Smooth muscle cell of the brain vasculature (primary cell): ENCODE results near the gene H1-8.
"Not testable (repeated sequence)": the region's sequence is repeated elsewhere in the genome, so short reads cannot be mapped to it uniquely, and the experiment has no call there.

Source experiments
- DNase-seq: peaks from one replicate; pipeline ENCODE4 v3.0.0-alpha.2; 2012; ENCODE audit warnings: low read depth, low spot score

Gene H1-8

DNA sequence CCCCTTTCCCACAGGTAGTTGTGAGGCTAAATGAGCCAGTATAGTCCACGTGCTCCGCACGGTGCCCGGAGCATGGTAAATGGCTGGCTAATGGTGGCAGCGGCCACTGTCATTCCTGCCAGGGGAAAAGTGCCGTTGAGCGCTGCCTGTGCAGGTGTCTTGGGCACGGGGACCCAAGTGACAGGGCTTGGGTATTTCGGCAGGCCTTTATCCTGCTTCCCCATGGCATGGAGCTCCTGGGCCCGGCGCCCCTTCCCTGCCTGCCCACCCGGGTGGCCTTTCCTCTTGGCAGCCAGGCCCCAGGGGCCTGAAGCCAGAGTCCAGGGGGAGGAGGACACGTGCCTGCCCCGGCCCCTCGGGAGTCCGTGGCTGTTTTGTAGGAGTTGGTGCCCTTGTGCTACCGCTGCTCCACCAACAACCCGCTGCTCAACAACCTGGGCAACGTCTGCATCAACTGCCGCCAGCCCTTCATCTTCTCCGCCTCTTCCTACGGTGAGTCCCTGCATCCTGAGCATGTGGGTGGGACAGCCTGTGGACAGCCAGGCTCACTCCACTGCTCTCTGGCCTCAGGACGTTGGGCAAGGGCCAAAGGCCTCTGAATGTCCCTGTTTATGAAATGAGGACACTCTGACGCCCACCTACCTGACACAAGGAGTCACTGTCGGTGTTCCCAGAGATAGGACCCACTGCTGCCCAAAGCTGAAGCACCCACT, 27.7 kb upstream of the H1-8 start:
- DNase-seq: not testable (repeated sequence)

GRCh38 chr3:129515821-129516432, 27.0 kb upstream of the H1-8 start:
- DNase-seq: not testable (repeated sequence)

DNA sequence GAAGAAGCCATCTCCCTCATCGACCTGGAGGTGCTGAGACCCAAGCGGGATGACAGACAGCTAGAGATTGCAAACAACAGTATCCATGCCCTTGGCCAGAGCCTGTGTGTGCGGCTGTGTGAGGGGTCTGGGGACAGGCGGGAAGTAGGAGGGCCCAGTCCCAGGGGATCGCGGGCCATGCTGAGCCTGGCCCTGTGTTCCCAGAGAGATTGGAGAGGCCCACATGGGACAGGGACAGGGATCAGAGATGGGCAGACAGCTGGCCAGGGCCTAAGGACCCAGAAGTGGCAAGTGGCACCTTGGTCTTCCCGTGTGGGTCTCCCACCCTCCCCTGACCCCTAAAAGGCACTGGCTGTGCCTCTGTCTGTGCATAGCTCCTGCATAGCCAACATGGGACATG, 25.5 kb upstream of the H1-8 start:
- no peak for DNase-seq

DNA sequence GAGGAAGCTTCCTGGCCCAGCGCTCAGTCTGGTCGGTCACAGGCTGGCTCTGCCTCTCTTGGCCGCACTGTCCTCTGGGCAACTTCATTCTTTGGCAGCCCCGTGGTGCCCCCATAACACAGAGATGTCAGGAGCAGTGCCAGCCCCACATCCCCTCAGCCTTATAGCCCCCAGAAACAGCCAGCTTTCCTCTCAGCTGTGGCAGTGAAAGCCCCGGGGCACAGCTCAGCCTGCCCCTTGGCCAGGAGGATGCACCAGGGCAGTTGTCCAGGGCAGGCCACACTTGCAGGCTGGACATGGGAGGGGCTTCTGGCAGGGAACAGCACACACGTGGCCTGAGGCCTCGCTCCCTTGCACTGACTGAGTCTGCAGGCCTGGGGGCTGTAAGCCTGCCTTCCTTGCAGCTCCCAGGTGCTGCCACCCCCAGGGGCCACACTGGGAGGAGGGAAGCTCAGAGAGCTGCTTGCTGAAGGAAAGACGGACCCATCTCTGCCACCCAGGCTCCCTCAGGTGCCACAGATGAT, 24.9 kb upstream of the H1-8 start:
- no peak for DNase-seq

- DNase-seq: no peak
Measured at GRCh38 chr3:129518581-129518980, 24.4 kb upstream of the H1-8 start.

DNA sequence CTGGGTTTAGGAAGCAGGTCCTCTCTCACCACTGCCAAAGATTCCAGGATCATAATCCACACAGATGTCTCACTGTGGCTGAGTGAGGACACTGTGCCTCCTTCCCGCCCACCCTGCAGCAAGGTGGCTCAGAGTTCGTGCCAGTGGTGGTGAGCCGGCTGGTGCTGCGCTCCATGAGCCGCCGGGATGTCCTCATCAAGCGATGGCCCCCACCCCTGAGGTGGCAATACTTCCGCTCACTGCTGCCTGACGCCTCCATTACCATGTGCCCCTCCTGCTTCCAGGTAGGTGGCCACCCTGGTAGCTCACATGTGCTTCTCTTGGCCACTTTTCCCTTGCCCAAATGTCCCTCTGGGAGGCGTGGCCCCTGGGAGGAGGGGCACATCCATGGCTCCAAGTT, 23.5 kb upstream of the H1-8 start:
- no peak for DNase-seq

DNA sequence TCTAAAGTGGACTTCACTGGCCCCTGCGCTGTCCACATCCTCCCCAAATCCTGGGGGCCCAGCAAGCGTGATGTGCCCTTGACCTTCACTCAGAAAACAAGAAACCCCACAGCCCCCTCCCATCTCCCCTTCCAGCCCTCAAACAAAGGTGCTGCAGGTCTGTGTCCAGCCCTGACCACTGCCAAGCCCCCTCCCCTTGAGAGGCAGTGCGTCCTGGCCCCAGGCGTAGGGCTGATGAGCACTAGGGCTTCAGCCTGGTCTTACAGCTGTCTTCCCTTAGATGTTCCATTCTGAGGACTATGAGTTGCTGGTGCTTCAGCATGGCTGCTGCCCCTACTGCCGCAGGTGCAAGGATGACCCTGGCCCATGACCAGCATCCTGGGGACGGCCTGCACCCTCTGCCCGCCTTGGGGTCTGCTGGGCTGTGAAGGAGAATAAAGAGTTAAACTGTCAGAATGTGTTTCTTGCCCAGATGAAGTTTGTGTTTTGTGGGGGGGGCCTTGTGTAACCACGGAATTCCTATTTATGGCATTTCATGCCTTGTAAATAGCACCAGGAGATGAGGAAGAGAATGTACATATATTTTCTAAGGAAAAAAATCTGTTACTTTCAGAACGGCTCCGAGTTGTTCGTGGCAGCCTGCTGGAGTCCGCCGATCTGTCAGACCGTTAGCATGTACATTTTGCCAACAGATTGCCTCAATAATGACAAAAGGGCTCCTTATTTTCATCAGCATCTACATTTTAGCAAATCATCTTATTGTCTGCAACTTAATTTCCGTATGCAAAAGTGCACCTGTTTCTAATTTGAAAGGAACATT, 22.9 kb upstream of the H1-8 start:
- no peak for DNase-seq

DNA sequence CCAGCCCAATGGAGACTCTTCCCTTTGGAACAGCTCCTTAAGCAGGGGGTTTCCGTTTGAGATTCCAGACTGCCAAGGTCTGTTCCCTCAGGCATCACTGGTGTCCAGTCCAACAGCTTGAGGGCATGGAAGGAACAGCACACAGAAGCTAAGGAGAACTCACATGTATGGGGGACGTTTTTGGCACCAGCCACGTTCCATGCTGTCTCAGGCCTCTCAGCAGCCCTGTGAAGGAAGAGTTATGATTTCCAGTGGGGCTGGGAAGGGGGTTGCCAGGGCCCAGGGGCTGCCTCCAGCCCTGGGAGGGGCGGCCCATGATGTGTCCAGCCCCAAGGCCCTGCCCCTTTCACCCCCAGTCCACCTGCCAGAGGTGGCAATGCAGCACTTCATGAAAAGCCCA, 22.0 kb upstream of the H1-8 start:
- no peak for DNase-seq

DNA sequence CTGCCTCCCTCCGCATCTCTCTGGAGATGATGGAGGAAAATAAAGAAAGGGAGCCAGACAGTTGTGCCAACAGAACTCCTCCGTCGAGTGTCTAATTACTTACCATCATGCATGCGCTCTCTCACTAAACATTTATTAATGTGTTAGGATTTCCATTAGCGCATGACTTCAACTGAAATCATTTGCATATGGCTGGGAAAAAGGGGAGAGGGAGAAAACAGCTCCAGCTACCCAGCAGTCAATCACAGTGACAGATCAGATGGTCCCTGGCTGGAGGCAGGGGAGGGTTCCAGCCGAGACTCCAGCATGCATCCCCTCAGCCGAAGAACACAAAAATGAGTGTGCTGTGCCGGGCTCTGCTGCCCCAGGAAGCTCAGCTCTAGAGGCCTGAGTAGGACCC, 21.4 kb upstream of the H1-8 start:
- no peak for DNase-seq

DNA sequence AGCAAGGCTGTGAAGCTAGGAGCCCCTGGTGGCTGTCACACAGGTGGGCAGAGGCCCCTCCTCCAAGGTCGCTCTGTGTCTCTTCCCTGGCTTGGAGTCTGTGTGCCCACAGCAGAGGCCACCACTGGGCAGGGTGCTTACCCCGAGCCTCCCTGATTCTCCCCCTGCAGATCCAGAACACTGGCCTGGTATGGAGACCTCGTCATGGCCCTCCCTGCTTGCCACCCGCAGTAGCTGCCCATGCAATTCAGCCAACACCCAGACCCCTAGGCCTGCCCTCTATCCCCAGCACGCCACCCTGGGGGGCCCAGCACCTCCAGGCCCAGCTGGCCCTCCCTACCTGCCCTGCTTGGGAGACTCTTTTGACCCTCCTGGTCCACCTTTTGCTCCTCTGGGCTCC, 20.0 kb upstream of the H1-8 start:
- no peak for DNase-seq

- DNase-seq: no peak
Measured at GRCh38 chr3:129524081-129524480, 18.9 kb upstream of the H1-8 start.

DNA sequence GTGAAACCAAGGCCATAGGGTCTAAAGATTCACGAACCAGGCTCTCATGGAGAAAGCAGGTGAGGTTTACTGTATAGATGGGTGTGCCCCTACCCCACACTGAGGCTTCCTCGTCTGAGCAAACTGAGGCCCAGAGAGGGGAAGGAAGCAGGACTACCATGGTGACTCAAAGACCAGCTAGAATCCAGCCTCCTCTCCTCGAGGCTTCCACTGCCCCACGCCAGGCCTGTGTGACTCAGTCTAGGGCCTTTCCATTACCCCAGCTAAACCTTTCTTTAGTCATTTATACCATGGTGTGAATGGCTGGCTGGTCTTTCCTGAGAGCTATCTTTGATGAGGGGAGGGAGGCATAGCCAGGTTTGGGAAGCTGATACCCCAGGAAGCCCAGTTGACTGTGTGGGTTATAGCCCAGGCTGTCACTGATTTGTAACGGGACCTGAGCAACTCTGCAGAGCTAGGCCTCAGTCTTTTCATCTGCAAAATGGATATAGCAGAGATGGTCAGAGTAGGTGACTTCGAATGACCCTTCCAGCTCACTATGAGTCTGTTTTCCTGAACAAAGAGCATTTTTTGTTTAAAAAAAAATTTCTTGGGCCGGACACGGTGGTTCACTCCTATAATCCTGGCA, 17.5 kb upstream of the H1-8 start:
- no peak for DNase-seq

DNA sequence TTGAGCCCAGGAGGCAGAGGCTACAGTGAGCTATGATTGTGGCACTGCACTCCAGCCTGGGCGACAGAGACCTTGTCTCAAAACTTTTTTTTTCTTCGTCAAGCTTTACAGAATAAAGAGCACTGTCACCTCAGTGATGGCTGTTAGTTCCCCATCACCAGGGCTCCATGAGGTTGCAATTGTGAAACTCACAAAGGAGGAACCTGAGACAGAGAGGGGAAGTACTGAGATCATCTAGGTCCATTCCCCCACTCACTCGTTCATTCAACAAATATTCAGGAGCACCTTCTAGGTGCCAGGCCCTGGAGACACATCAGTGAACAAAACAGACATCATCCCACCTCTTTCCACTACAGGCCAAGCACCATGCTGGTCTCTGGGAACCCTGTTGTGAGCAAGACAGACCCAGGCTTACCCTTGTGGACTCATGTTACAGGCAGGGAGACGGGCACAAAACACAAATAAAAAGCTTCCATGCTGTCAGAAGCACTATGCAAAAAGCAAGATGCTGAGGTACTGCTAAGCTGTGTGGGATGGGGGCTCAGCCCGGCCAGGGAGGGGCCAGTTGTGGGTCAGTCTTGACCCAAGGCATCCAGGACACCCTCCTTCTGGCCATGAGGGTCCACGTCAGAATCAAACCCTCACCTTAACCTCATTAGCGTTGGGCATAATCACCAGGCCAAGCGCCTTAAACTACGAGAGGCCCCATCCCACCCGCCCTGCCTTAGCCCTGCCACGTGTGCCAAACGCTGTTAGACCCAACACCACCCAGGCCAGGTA, 16.7 kb upstream of the H1-8 start:
- peak; percentile 66 for DNase-seq

DNA sequence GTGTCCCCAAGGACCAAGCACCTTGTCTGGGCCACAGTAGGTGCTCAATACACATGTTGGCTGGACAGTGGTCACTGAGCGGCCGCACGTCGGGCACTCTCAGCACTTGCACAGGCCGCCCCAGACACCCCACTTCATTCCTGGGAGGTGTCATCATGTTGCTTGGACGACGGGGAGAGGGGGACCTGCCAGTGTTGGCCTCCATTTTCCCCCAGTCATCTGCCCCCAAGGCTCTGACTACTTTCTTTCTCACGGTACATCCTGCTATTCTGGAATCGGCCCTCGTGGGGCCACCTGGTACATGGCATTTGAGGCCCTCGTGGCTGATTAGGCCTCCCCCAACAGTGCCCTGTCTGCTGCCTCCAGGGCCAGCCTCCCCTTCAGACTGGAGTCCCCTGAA, 15.7 kb upstream of the H1-8 start:
- no peak for DNase-seq

GRCh38 chr3:129528589-129529100, 14.3 kb upstream of the H1-8 start, which contains the start of gene RHO:
Gene RHO (plus strand): TSS chr3:129528639. CDS start chr3:129528734, 95 bp downstream.
- DNase-seq: no peak

DNA sequence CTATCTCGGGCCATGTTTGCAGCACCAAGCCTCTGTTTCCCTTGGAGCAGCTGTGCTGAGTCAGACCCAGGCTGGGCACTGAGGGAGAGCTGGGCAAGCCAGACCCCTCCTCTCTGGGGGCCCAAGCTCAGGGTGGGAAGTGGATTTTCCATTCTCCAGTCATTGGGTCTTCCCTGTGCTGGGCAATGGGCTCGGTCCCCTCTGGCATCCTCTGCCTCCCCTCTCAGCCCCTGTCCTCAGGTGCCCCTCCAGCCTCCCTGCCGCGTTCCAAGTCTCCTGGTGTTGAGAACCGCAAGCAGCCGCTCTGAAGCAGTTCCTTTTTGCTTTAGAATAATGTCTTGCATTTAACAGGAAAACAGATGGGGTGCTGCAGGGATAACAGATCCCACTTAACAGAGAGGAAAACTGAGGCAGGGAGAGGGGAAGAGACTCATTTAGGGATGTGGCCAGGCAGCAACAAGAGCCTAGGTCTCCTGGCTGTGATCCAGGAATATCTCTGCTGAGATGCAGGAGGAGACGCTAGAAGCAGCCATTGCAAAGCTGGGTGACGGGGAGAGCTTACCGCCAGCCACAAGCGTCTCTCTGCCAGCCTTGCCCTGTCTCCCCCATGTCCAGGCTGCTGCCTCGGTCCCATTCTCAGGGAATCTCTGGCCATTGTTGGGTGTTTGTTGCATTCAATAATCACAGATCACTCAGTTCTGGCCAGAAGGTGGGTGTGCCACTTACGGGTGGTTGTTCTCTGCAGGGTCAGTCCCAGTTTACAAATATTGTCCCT, 13.4 kb upstream of the H1-8 start:
- DNase-seq: no peak

DNA sequence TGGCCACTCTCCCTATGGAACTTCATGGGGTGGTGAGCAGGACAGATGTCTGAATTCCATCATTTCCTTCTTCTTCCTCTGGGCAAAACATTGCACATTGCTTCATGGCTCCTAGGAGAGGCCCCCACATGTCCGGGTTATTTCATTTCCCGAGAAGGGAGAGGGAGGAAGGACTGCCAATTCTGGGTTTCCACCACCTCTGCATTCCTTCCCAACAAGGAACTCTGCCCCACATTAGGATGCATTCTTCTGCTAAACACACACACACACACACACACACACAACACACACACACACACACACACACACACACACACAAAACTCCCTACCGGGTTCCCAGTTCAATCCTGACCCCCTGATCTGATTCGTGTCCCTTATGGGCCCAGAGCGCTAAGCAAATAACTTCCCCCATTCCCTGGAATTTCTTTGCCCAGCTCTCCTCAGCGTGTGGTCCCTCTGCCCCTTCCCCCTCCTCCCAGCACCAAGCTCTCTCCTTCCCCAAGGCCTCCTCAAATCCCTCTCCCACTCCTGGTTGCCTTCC, 12.7 kb upstream of the H1-8 start:
- DNase-seq: no peak

- DNase-seq: no peak
Measured at GRCh38 chr3:129530821-129531220, 12.2 kb upstream of the H1-8 start.

DNA sequence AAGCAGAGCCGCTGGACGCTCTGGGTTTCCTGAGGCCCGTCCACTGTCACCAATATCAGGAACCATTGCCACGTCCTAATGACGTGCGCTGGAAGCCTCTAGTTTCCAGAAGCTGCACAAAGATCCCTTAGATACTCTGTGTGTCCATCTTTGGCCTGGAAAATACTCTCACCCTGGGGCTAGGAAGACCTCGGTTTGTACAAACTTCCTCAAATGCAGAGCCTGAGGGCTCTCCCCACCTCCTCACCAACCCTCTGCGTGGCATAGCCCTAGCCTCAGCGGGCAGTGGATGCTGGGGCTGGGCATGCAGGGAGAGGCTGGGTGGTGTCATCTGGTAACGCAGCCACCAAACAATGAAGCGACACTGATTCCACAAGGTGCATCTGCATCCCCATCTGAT, 11.3 kb upstream of the H1-8 start:
- DNase-seq: no peak

DNA sequence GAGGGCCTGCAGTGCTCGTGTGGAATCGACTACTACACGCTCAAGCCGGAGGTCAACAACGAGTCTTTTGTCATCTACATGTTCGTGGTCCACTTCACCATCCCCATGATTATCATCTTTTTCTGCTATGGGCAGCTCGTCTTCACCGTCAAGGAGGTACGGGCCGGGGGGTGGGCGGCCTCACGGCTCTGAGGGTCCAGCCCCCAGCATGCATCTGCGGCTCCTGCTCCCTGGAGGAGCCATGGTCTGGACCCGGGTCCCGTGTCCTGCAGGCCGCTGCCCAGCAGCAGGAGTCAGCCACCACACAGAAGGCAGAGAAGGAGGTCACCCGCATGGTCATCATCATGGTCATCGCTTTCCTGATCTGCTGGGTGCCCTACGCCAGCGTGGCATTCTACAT, 10.7 kb upstream of the H1-8 start:
- no peak for DNase-seq
